ENCODE results near the gene CLEC5A. TPM values are rescaled to one million over a fixed set of nuclear protein-coding genes. Genes with fewer than 3 reads are reported as not detected.
A peak's percentile ranks its signal among the peaks of the same experiment; 100 is the strongest.

Gene CLEC5A
- total RNA-seq, 1 donor from 2014 or later = not detected

GRCh38 chr7:141920281-141920680 is 26.5 kb downstream of the CLEC5A start:
- no peaks in the 10 kb centered on the region for H4K20me1 ChIP-seq (ENCODE audit: insufficient read depth, low read length)
- no peak overlapping the region for H3K4me3 Mint-ChIP-seq (ENCODE audit: unreplicated experiment)
- no peaks in the 10 kb centered on the region for H3K9me3 Mint-ChIP-seq (ENCODE audit: unreplicated experiment)
- no peak overlapping the region for H2AFZ ChIP-seq (ENCODE audit: low read depth, low read length)
- no peaks in the 10 kb centered on the region for H3K36me3 Mint-ChIP-seq (ENCODE audit: low read depth, unreplicated experiment)
- peaks cover 6% of the 10 kb centered on the region for H3K27me3 Mint-ChIP-seq (ENCODE audit: low read depth, unreplicated experiment)
- H3K4me2 ChIP-seq (ENCODE audit: low read length) = no peak overlapping the region
- H3K4me1 ChIP-seq (ENCODE audit: insufficient read depth, low read length) = no peaks in the 10 kb centered on the region
- no peaks in the 10 kb centered on the region for H3K79me2 ChIP-seq (ENCODE audit: insufficient read depth, low read length)
- no peak for DNase-seq (ENCODE audit: low read depth)
- H3K9me3 ChIP-seq (ENCODE audit: insufficient read depth, low read depth, low read length) = no peaks in the 10 kb centered on the region
- FAIRE-seq = no peak
- H3K27ac Mint-ChIP-seq (ENCODE audit: unreplicated experiment) = peak overlapping the region; percentile 66
- H3K27me3 ChIP-seq (ENCODE audit: insufficient read depth, low read length) = no peaks in the 10 kb centered on the region
- no peak overlapping the region for H3K4me3 ChIP-seq (ENCODE audit: insufficient read depth, low read depth, low read length)
- H3K4me1 Mint-ChIP-seq (ENCODE audit: low read depth, unreplicated experiment) = peaks cover 4% of the 10 kb centered on the region
- H3K36me3 ChIP-seq (ENCODE audit: insufficient read depth, low read length) = no peaks in the 10 kb centered on the region
- no peak overlapping the region for H3K27ac ChIP-seq (ENCODE audit: low read depth, low read length)
- TF ChIP-seq, protein P1, sequence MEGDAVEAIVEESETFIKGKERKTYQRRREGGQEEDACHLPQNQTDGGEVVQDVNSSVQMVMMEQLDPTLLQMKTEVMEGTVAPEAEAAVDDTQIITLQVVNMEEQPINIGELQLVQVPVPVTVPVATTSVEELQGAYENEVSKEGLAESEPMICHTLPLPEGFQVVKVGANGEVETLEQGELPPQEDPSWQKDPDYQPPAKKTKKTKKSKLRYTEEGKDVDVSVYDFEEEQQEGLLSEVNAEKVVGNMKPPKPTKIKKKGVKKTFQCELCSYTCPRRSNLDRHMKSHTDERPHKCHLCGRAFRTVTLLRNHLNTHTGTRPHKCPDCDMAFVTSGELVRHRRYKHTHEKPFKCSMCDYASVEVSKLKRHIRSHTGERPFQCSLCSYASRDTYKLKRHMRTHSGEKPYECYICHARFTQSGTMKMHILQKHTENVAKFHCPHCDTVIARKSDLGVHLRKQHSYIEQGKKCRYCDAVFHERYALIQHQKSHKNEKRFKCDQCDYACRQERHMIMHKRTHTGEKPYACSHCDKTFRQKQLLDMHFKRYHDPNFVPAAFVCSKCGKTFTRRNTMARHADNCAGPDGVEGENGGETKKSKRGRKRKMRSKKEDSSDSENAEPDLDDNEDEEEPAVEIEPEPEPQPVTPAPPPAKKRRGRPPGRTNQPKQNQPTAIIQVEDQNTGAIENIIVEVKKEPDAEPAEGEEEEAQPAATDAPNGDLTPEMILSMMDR (IDR thresholded peaks at IDR 0.05; ENCODE audit: insufficient read depth, low read depth, low read length) = no peak
- no peak overlapping the region for H3K9ac ChIP-seq (ENCODE audit: low read length)

DNA sequence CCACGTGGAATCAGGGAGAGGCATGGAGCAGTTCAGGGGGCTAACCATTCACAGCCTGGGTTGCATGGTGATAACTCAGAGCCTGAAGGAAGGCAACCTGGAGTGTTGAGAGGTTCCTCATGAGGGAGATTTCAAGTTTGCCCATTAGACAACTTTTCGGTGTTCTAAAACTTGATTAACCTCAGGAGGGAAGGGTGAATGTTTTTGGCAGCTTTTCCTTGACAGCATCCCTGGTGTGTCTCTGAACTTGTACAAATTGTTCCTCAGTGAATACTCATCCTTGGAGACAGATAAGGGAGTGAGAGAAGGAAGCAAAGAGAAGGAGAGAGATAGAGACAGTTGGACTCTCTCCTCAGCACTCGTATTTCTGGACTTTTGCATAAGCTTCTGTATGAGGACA is 30.7 kb downstream of the CLEC5A start, which contains the start of gene OR9A4:
Gene OR9A4 (plus strand): TSS at position 301 of the 400 bp plus-strand sequence. CDS start 2,477 bp downstream, outside the sequence.
- Histone ChIP-seq H3K4me3 (ENCODE audit: insufficient read depth, low read depth, low read length) (no peak within 1 kb of the TSS), H2AFZ (ENCODE audit: low read depth, low read length) (no peak within 1 kb of the TSS), H3K9ac (ENCODE audit: low read length) (no peak within 1 kb of the TSS), H3K4me2 (ENCODE audit: low read length) (no peak within 1 kb of the TSS), H4K20me1 (ENCODE audit: insufficient read depth, low read length) (no peaks in the 10 kb centered on the region), H3K27ac (ENCODE audit: low read depth, low read length) (no peak within 1 kb of the TSS), H3K27me3 (ENCODE audit: insufficient read depth, low read length) (no peaks in the 10 kb centered on the region), H3K4me1 (ENCODE audit: insufficient read depth, low read length) (no peaks in the 10 kb centered on the region), H3K79me2 (ENCODE audit: insufficient read depth, low read length) (no peaks in the 10 kb centered on the region), H3K9me3 (ENCODE audit: insufficient read depth, low read depth, low read length) (no peaks in the 10 kb centered on the region), H3K36me3 (ENCODE audit: insufficient read depth, low read length) (no peaks in the 10 kb centered on the region)
- no peak for FAIRE-seq
- H3K27ac Mint-ChIP-seq (ENCODE audit: unreplicated experiment) = peak within 1 kb of the TSS; percentile 69
- no peak within 1 kb of the TSS for H3K4me3 Mint-ChIP-seq (ENCODE audit: unreplicated experiment)
- H3K9me3 Mint-ChIP-seq (ENCODE audit: unreplicated experiment) = no peaks in the 10 kb centered on the region
- peaks cover 6% of the 10 kb centered on the region for H3K4me1 Mint-ChIP-seq (ENCODE audit: low read depth, unreplicated experiment)
- peaks cover 6% of the 10 kb centered on the region for H3K27me3 Mint-ChIP-seq (ENCODE audit: low read depth, unreplicated experiment)
- H3K36me3 Mint-ChIP-seq (ENCODE audit: low read depth, unreplicated experiment) = no peaks in the 10 kb centered on the region
- no peak for TF ChIP-seq EZH2 (IDR thresholded peaks at IDR 0.05; ENCODE audit: insufficient read depth, low read length)
- TF ChIP-seq, protein P1 (IDR thresholded peaks at IDR 0.05; ENCODE audit: insufficient read depth, low read depth, low read length) = no peak
- DNase-seq (ENCODE audit: low read depth) = no peak

- no peaks in the 10 kb centered on the region for H3K4me1 ChIP-seq (ENCODE audit: insufficient read depth, low read length)
- no peak overlapping the region for H3K9ac ChIP-seq (ENCODE audit: low read length)
- no peaks in the 10 kb centered on the region for H3K36me3 ChIP-seq (ENCODE audit: insufficient read depth, low read length)
- Mint-ChIP-seq H3K4me1 (ENCODE audit: low read depth, unreplicated experiment) (peaks cover 6% of the 10 kb centered on the region), H3K4me3 (ENCODE audit: unreplicated experiment) (no peak overlapping the region), H3K27ac (ENCODE audit: unreplicated experiment) (no peak overlapping the region), H3K27me3 (ENCODE audit: low read depth, unreplicated experiment) (peaks cover 6% of the 10 kb centered on the region), H3K9me3 (ENCODE audit: unreplicated experiment) (no peaks in the 10 kb centered on the region), H3K36me3 (ENCODE audit: low read depth, unreplicated experiment) (no peaks in the 10 kb centered on the region)
- H3K27ac ChIP-seq (ENCODE audit: low read depth, low read length) = no peak overlapping the region
- no peak for FAIRE-seq
- DNase-seq (ENCODE audit: low read depth) = no peak
- no peaks in the 10 kb centered on the region for H4K20me1 ChIP-seq (ENCODE audit: insufficient read depth, low read length)
- TF ChIP-seq EZH2 (IDR thresholded peaks at IDR 0.05; ENCODE audit: insufficient read depth, low read length) = no peak
- TF ChIP-seq, protein P1 (IDR thresholded peaks at IDR 0.05; ENCODE audit: insufficient read depth, low read depth, low read length) = no peak
- H3K4me3 ChIP-seq (ENCODE audit: insufficient read depth, low read depth, low read length) = no peak overlapping the region
- no peaks in the 10 kb centered on the region for H3K27me3 ChIP-seq (ENCODE audit: insufficient read depth, low read length)
- H2AFZ ChIP-seq (ENCODE audit: low read depth, low read length) = no peak overlapping the region
- no peaks in the 10 kb centered on the region for H3K79me2 ChIP-seq (ENCODE audit: insufficient read depth, low read length)
- no peak overlapping the region for H3K4me2 ChIP-seq (ENCODE audit: low read length)
- H3K9me3 ChIP-seq (ENCODE audit: insufficient read depth, low read depth, low read length) = no peaks in the 10 kb centered on the region
Measured at GRCh38 chr7:141915565-141915964, 31.2 kb downstream of the CLEC5A start.

Measured in astrocyte (in vitro differentiated cells and primary cell).